Activated CD4-positive, CD25-positive, alpha-beta regulatory T cell (primary cell): ENCODE measurements around the gene ADGRA3.

Source experiments
- DNase-seq, 4 experiments: peaks; one replicate each; lab custom pipeline; 2025; lab: John Stamatoyannopoulos, UW

The ADGRA3 gene

GRCh38 chr4:22356987-22357596, 158.8 kb downstream of the ADGRA3 start:
- no peak for DNase-seq

- DNase-seq = no peak
These were observed 167.5 kb downstream of the ADGRA3 start for GRCh38 chr4:22348410-22348809.

- DNase-seq = no peak
These were observed 170.2 kb downstream of the ADGRA3 start for GRCh38 chr4:22345678-22346077.

- DNase-seq = no peak
These were observed 170.8 kb downstream of the ADGRA3 start for GRCh38 chr4:22345055-22345454.

- no peak for DNase-seq
These were observed 172.3 kb downstream of the ADGRA3 start for GRCh38 chr4:22343606-22344005.

GRCh38 chr4:22339491-22339890, 176.4 kb downstream of the ADGRA3 start:
- DNase-seq = no peak

GRCh38 chr4:22338796-22339195, 177.1 kb downstream of the ADGRA3 start:
- no peak for DNase-seq
